GM12892 (cell line): ENCODE data around the gene NIBAN1.

ENCODE experiments used
- POLR2A ChIP-seq: IDR thresholded peaks from 2 replicates; pipeline ENCODE4 v1.6.1; 2011; ENCODE audit warnings: low read depth, low read length, control low read depth
- POLR2AphosphoS5 ChIP-seq: IDR thresholded peaks from 2 replicates; pipeline ENCODE4 v1.6.1; 2011; ENCODE audit warnings: low read depth, low read length, control low read depth
- TAF1 ChIP-seq: IDR thresholded peaks from 2 replicates; pipeline ENCODE4 v1.6.1; 2011; ENCODE audit warnings: low read depth, mild to moderate bottlenecking, control low read depth, low read length, borderline replicate concordance

- TF ChIP-seq POLR2AphosphoS5 (no peak), POLR2A (no peak), TAF1 (no peak)
Observed at GRCh38 chr1:184933944-184934343, 40.4 kb downstream of the NIBAN1 start.
